Measurements from ENCODE around the gene USP36.

DNA sequence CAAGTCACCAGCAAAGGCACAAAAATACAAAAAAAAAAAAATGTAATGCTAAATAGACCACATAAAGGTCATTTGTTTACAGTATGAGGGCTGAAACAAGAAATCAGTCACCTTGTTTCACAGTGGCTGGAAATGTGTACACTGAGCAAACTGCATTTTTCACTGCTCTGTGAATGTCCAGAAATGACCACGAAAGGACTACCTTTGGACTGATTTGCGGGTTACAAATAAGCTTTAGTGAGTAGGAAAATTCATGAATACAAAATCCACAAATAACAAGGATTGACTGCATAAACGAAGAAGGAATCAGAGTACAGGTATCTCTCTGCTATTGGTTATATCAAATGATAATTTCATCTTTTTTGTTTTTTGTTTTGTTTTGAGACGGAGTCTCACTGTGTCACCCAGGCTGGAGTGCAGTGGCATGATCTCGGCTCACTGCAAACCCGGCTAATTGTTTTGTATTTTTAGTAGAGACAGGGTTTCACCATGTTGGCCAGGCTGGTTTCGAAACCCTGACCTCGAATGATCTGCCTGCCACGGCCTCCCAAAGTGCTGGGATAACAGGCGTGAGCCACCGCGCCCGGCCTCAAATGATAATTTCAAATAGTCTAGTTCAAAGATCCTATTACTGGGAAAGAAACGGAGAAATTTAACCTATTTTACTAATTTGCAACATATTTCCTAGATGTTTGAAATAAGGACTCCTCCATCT is 89.0 kb downstream of the USP36 start:
- TF ChIP-seq GATA3 (IDR thresholded peaks at IDR 0.05; ENCODE audit: low read depth, low read length) (no peak), GATA2 (IDR thresholded peaks at IDR 0.05; ENCODE audit: low read depth, low read length) (no peak)

All from SH-SY5Y (cell line).